Gastroesophageal sphincter (tissue), 4 donors: ENCODE results near the gene CAMK2B. TPM values are rescaled to one million over a fixed set of nuclear protein-coding genes. Genes with fewer than 3 reads are reported as not detected.

Source experiments
- ATAC-seq: fragments of 150-250 bp; one replicate; pipeline ENCODE4 v1.9.1; 2016; ENCODE audit warnings: mild to moderate bottlenecking, moderate library complexity
- H3K27ac ChIP-seq, 4 donors: fragments of 200-600 bp; sonication (generic) in 3 of 4; 1 replicate in 3 of 4; 2 replicates in 1 of 4; pipeline ENCODE4 v1.5.1; 2016 to 2019
- H3K27me3 ChIP-seq: fragments of 200-600 bp; sonication (generic); one replicate; pipeline ENCODE4 v1.5.1; 2019
- H3K36me3 ChIP-seq, 2 donors: fragments of 200-600 bp; sonication (generic); one replicate each; pipeline ENCODE4 v1.5.1; 2019; ENCODE audit warnings: control low read depth in 1 of 2
- H3K4me1 ChIP-seq, 3 donors: fragments of 200-600 bp; sonication (generic); 1 replicate in 2 of 3; 2 replicates in 1 of 3; pipeline ENCODE4 v1.5.1; 2016 to 2019; ENCODE audit warnings: control low read depth in 2 of 3
- H3K4me3 ChIP-seq, 2 donors: fragments of 200-600 bp; sonication (generic); one replicate each; pipeline ENCODE4 v1.5.1; 2019; ENCODE audit warnings: mild to moderate bottlenecking in 1 of 2, moderate library complexity in 1 of 2
- H3K9me3 ChIP-seq, 3 donors: fragments of 200-600 bp; sonication (generic); one replicate each; pipeline ENCODE4 v1.5.1; 2017 to 2019; ENCODE audit warnings: control low read depth in 2 of 3
- EP300 ChIP-seq: sonication (generic); formaldehyde crosslinking; IDR thresholded peaks from one replicate; pipeline ENCODE4 v1.6.1; 2017; ENCODE audit warnings: antibody characterized with exemption, mild to moderate bottlenecking
- POLR2A ChIP-seq, 2 donors: fragments of 450-650 bp; IDR thresholded peaks; one replicate each; pipeline ENCODE4 v1.6.1; 2017; ENCODE audit warnings: antibody characterized with exemption in 2 of 2, mild to moderate bottlenecking in 2 of 2, moderate library complexity in 1 of 2
- POLR2AphosphoS5 ChIP-seq: sonication (generic); formaldehyde crosslinking; IDR thresholded peaks from one replicate; pipeline ENCODE4 v1.6.1; 2017; ENCODE audit warnings: antibody characterized with exemption
- WGBS, 2 donors: methylation state at CpG; one replicate each; pipeline ENCODE4 v1.1.5; 2018; ENCODE audit warnings: low coverage in 1 of 2; 5-methylcytosine and 5-hydroxymethylcytosine counted together
- total RNA-seq, 4 donors: library from RNA; depleted of rRNA; stranded (reverse); fragments of >200 nt; gene quantifications; one replicate each; pipeline ENCODE4 v1.1.0, GENCODE V29; 2016
- TF ChIP-seq, protein P1 (sequence below), 4 experiments: fragments of 200-600 bp in 2 of 4; fragments of 450-650 bp in 2 of 4; sonication (generic) in 1 of 4; IDR thresholded peaks; one replicate each; pipeline ENCODE4 v1.5.1; 2017 to 2019; ENCODE audit warnings: antibody characterized with exemption in 4 of 4, mild to moderate bottlenecking in 2 of 4, moderate library complexity in 2 of 4

The CAMK2B gene
- total RNA-seq, 4 donors from 2014 or later: 0.27 to 1.5 (median 0.81) TPM

GRCh38 chr7:44224974-44225565, 100.3 kb downstream of the CAMK2B start:
- Histone ChIP-seq H3K36me3 (no peaks in the 10 kb centered on the region), H3K4me1 (no peaks in the 10 kb centered on the region), H3K27me3 (peaks cover 41% of the 10 kb centered on the region), H3K4me3 (no peak overlapping the region), H3K27ac (no peak overlapping the region), H3K9me3 (no peaks in the 10 kb centered on the region)
- ATAC-seq: no peak
- WGBS, 2 donors: 73% methylated on average over 3 of the region's 10 CpGs; no CpG with 5 or more reads in 1 of the 2 donors
- no peak for TF ChIP-seq POLR2A (IDR thresholded peaks at IDR 0.05)

DNA sequence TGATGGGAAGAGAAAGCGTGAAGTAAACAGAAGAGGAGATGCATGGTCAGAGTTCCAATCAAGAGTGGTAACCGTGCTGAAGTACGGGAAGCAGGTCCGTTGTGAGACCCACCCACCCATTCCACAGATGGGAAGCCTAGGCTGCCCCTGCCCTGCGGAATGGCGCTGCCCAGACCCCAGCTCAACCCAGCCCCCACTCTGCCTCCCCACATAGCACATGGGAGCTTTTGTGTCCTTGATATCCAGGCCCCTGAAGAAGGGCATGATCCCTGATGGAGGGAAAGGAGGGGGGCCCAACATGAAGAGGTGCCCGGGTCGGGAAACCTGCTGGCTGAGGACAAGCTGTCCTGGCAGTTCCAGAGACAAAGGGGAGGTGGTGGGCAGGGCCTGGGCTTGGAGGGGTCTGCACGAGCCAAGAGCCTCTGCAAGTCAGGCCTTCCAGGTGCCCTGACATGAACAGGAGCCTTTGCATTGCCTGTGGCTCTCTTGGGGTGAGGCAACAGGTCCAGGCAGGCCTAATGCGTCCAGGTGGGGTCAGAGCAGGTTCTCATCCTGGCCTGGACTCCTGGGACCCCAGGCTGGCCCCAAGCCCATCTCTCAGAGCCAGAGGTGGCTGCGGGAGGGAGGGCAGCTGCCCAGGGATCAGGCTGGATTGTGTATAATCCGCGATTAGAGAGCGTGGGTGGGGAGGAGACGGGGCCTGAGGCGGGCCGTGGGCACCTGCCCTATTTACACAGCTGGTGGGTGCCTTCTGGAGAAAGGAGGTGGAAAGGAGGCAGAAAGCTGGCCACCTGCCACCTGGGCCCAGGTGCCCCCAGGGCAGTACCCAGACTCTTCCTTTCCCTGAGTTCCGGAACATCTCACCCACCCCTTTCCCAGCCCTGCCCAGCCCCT, 101.1 kb downstream of the CAMK2B start:
- Histone ChIP-seq H3K27me3 (peaks cover 48% of the 10 kb centered on the region), H3K4me3 (no peak overlapping the region)
- 57 to 68% methylated on average over 1 to 6 of the region's 18 CpGs for WGBS, 2 donors

GRCh38 chr7:44223362-44224079, 101.9 kb downstream of the CAMK2B start:
- no peak overlapping the region for H3K4me3 ChIP-seq
- no peak for ATAC-seq
- TF ChIP-seq POLR2A (IDR thresholded peaks at IDR 0.05): no peak
- TF ChIP-seq POLR2AphosphoS5: no peak
- no peak for TF ChIP-seq EP300
- TF ChIP-seq, protein P1, sequence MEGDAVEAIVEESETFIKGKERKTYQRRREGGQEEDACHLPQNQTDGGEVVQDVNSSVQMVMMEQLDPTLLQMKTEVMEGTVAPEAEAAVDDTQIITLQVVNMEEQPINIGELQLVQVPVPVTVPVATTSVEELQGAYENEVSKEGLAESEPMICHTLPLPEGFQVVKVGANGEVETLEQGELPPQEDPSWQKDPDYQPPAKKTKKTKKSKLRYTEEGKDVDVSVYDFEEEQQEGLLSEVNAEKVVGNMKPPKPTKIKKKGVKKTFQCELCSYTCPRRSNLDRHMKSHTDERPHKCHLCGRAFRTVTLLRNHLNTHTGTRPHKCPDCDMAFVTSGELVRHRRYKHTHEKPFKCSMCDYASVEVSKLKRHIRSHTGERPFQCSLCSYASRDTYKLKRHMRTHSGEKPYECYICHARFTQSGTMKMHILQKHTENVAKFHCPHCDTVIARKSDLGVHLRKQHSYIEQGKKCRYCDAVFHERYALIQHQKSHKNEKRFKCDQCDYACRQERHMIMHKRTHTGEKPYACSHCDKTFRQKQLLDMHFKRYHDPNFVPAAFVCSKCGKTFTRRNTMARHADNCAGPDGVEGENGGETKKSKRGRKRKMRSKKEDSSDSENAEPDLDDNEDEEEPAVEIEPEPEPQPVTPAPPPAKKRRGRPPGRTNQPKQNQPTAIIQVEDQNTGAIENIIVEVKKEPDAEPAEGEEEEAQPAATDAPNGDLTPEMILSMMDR (IDR thresholded peaks at IDR 0.05): no peak
- no peak overlapping the region for H3K27ac ChIP-seq
- 17 to 80% methylated on average over 1 of the region's 5 CpGs for WGBS, 2 donors
- no peaks in the 10 kb centered on the region for H3K36me3 ChIP-seq
- H3K4me1 ChIP-seq: no peaks in the 10 kb centered on the region
- H3K9me3 ChIP-seq: peaks cover 0 to 11% (median 0%) of the 10 kb centered on the region in 3 donors
- peaks cover 54% of the 10 kb centered on the region for H3K27me3 ChIP-seq

More for the DNA sequence above, 101.1 kb downstream of the CAMK2B start:
- ATAC-seq: no peak
- TF ChIP-seq POLR2AphosphoS5: no peak
- no peak for TF ChIP-seq EP300
- TF ChIP-seq, protein P1 (IDR thresholded peaks at IDR 0.05): no peak
- no peak for TF ChIP-seq POLR2A (IDR thresholded peaks at IDR 0.05)
- Histone ChIP-seq H3K4me1 (no peaks in the 10 kb centered on the region), H3K9me3 (peaks cover 0 to 3% (median 0%) of the 10 kb centered on the region in 3 donors), H3K36me3 (no peaks in the 10 kb centered on the region), H3K27ac (no peak overlapping the region)

DNA sequence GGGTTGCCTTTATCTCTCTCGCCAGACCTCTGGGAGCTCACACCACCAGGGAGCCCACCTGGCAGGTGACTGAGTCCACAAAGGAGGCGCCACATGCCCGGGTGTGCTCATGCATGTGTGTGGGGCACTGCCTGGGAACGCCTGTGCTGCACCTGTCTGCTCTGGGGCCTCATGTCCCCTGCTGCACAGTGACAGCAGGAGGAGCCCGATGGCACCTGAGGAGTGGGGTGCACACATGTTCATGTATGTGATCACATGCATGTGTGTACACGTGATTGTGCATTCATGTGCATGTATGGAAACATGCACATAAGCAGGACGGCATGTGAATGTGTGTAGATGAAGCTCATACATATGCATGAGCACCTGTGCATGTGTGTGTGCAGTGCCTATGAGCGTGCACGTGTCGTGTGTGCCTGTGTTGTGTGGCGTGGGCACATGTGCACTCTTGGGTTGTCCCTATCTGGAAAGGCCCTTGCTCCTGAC, 102.6 kb downstream of the CAMK2B start:
- H3K4me1 ChIP-seq: no peaks in the 10 kb centered on the region
- ATAC-seq: no peak
- H3K27ac ChIP-seq: no peak overlapping the region
- H3K9me3 ChIP-seq: peaks cover 0 to 14% (median 0%) of the 10 kb centered on the region in 3 donors
- peaks cover 52% of the 10 kb centered on the region for H3K27me3 ChIP-seq
- H3K36me3 ChIP-seq: no peaks in the 10 kb centered on the region
- H3K4me3 ChIP-seq: no peak overlapping the region
- TF ChIP-seq, protein P1 (IDR thresholded peaks at IDR 0.05): no peak
- WGBS, 2 donors: 80 to 91% methylated on average over 1 to 8 of the region's 11 CpGs

GRCh38 chr7:44222074-44222473, 103.3 kb downstream of the CAMK2B start:
- H3K4me1 ChIP-seq: no peaks in the 10 kb centered on the region
- peaks cover 51% of the 10 kb centered on the region for H3K27me3 ChIP-seq
- H3K27ac ChIP-seq: no peak overlapping the region
- no peaks in the 10 kb centered on the region for H3K36me3 ChIP-seq
- no peak overlapping the region for H3K4me3 ChIP-seq
- TF ChIP-seq, protein P1 (IDR thresholded peaks at IDR 0.05): no peak
- TF ChIP-seq POLR2AphosphoS5: no peak
- TF ChIP-seq EP300: no peak
- TF ChIP-seq POLR2A (IDR thresholded peaks at IDR 0.05): no peak
- H3K9me3 ChIP-seq: peaks cover 0 to 14% (median 0%) of the 10 kb centered on the region in 3 donors
- ATAC-seq: no peak
- WGBS, 2 donors: 50 to 59% methylated on average over 2 to 3 of the region's 11 CpGs
